Endothelial cell (in vitro differentiated cells): Measurements from ENCODE around the gene ADARB2. TPM values are rescaled to one million over a fixed set of nuclear protein-coding genes. Genes with fewer than 3 reads are reported as not detected.

Experiments used
- DNase-seq: peaks from one replicate; pipeline ENCODE4 v3.0.0; 2021; ENCODE audit warnings: low spot score
- H3K27ac Mint-ChIP-seq: one replicate; pipeline ENCODE4 v1.8.0; 2021; ENCODE audit warnings: mixed read lengths, inconsistent platforms; ENCODE audit not compliant: unreplicated experiment
- H3K27me3 Mint-ChIP-seq: one replicate; pipeline ENCODE4 v1.8.0; 2021; ENCODE audit warnings: mild to moderate bottlenecking, moderate library complexity, mixed read lengths, inconsistent platforms; ENCODE audit not compliant: unreplicated experiment
- H3K36me3 Mint-ChIP-seq: one replicate; pipeline ENCODE4 v1.8.0; 2021; ENCODE audit warnings: mild to moderate bottlenecking, low read depth, mixed read lengths, inconsistent platforms; ENCODE audit not compliant: unreplicated experiment
- H3K4me1 Mint-ChIP-seq: one replicate; pipeline ENCODE4 v1.8.0; 2021; ENCODE audit warnings: mild to moderate bottlenecking, mixed read lengths, inconsistent platforms; ENCODE audit not compliant: unreplicated experiment
- H3K4me3 Mint-ChIP-seq: one replicate; pipeline ENCODE4 v1.8.0; 2021; ENCODE audit warnings: mild to moderate bottlenecking, mixed read lengths, inconsistent platforms; ENCODE audit not compliant: unreplicated experiment
- H3K9me3 Mint-ChIP-seq: one replicate; pipeline ENCODE4 v1.8.0; 2021; ENCODE audit warnings: mixed read lengths, inconsistent platforms; ENCODE audit not compliant: unreplicated experiment
- CTCF ChIP-seq: fragments of 200-600 bp; sonication (generic); IDR thresholded peaks from one replicate; pipeline ENCODE4 v1.5.0; 2021; ENCODE audit warnings: antibody characterized with exemption; ENCODE audit not compliant: unreplicated experiment
- total RNA-seq: library from RNA; stranded (reverse); fragmentation: NEBNext Ultra II Directional; extraction: Animal tissue kit (Norgen Biotek cat#: 25700); gene quantifications from one replicate; pipeline ENCODE4 v1.2.1, GENCODE V29; 2021; ENCODE audit not compliant: unreplicated experiment

ADARB2 gene
- total RNA-seq, 1 donor from 2014 or later: 54.9 TPM

- H3K4me1 Mint-ChIP-seq: peaks cover 5% of the 10 kb centered on the region
- no peaks in the 10 kb centered on the region for H3K27me3 Mint-ChIP-seq
- DNase-seq: no peak
- H3K27ac Mint-ChIP-seq: no peak overlapping the region
- no peak for TF ChIP-seq CTCF
- no peak overlapping the region for H3K4me3 Mint-ChIP-seq
- peaks cover 4% of the 10 kb centered on the region for H3K36me3 Mint-ChIP-seq
- no peaks in the 10 kb centered on the region for H3K9me3 Mint-ChIP-seq
These were observed 536.2 kb downstream of the ADARB2 start for GRCh38 chr10:1200866-1201807.

- Mint-ChIP-seq H3K36me3 (no peaks in the 10 kb centered on the region), H3K27me3 (no peaks in the 10 kb centered on the region)
- TF ChIP-seq CTCF: no peak
These were observed 537.2 kb downstream of the ADARB2 start for GRCh38 chr10:1199897-1200721.

GRCh38 chr10:1199345-1199673 is 538.0 kb downstream of the ADARB2 start:
- Mint-ChIP-seq H3K4me3 (no peak overlapping the region), H3K9me3 (no peaks in the 10 kb centered on the region), H3K27ac (no peak overlapping the region), H3K36me3 (no peaks in the 10 kb centered on the region), H3K4me1 (peaks cover 8% of the 10 kb centered on the region), H3K27me3 (no peaks in the 10 kb centered on the region)
- no peak for DNase-seq
- TF ChIP-seq CTCF: no peak

More at GRCh38 chr10:1199897-1200721, 537.2 kb downstream of the ADARB2 start:
- H3K27ac Mint-ChIP-seq: no peak overlapping the region
- H3K4me3 Mint-ChIP-seq: no peak overlapping the region
- H3K4me1 Mint-ChIP-seq: peaks cover 8% of the 10 kb centered on the region
- no peak for DNase-seq
- no peaks in the 10 kb centered on the region for H3K9me3 Mint-ChIP-seq

- no peak for DNase-seq
- Mint-ChIP-seq H3K4me1 (peaks cover 8% of the 10 kb centered on the region), H3K9me3 (no peaks in the 10 kb centered on the region), H3K27ac (no peak overlapping the region), H3K4me3 (no peak overlapping the region), H3K27me3 (no peaks in the 10 kb centered on the region), H3K36me3 (no peaks in the 10 kb centered on the region)
- no peak for TF ChIP-seq CTCF
These were observed 538.6 kb downstream of the ADARB2 start for GRCh38 chr10:1198453-1199344.
